ENCODE results near the gene IPO5. TPM values are rescaled to one million over a fixed set of nuclear protein-coding genes. Genes with fewer than 3 reads are reported as not detected.
"Not testable (repeated sequence)": the region's sequence is repeated elsewhere in the genome, so short reads cannot be mapped to it uniquely, and the experiment has no call there.

The IPO5 gene
- total RNA-seq, 1 experiment from 2014 or later, result 126 TPM

- no peaks in the 10 kb centered on the region for H3K9me3 ChIP-seq (ENCODE audit: insufficient read depth, low read depth)
- POLR2A ChIA-PET (ENCODE audit: unreplicated experiment), result no interaction called here
- no peaks in the 10 kb centered on the region for H3K36me3 ChIP-seq (ENCODE audit: low read depth)
- no peaks in the 10 kb centered on the region for H3K27me3 ChIP-seq (ENCODE audit: insufficient read depth, low read depth)
- H3K4me1 ChIP-seq (replicated peaks; ENCODE audit: insufficient read depth), result peaks cover 39% of the 10 kb centered on the region
- intact Hi-C loops (cut with micrococcal nuclease; ENCODE audit: unreplicated experiment), result no loop called here
- 0 out of 2 replicates have a peak overlapping the region, but pooled peaks have one; percentile 29 for H3K27ac ChIP-seq
- no peak for TF ChIP-seq CTCF (conservative IDR thresholded peaks at IDR 0.05)
- TF ChIP-seq EZH2 (IDR thresholded peaks at IDR 0.05; ENCODE audit: low read depth), result no peak
- no peak overlapping the region for H3K4me3 ChIP-seq
- BruUV-seq (replicated peaks), result no TSS peak
- H3K9me2 ChIP-seq (ENCODE audit: insufficient read depth), result no peaks in the 10 kb centered on the region
- H2AFZ ChIP-seq, result no peak overlapping the region
- no peaks in the 10 kb centered on the region for H4K20me1 ChIP-seq (ENCODE audit: insufficient read depth)
- H3K79me2 ChIP-seq (ENCODE audit: low read depth), result no peaks in the 10 kb centered on the region
- CTCF ChIA-PET, result interaction anchor here (0.6 kb wide), 2 partner anchors 15 to 894 kb away, joined by 3 to 4 read pairs; no protein-coding TSS in a partner anchor
- peak overlapping the region; percentile 28; the same call in 1 of the 2 replicates for H3K4me2 ChIP-seq
- H3F3A ChIP-seq (ENCODE audit: insufficient read depth, low read depth), result peaks cover 19% of the 10 kb centered on the region; the same call in 1 of the 2 replicates
- DNase-seq, result peak in 1 of 2 experiments; percentile 56
These were observed 7.6 kb upstream of the IPO5 start for GRCh38 chr13:97945792-97946419.

- intact Hi-C loops (cut with micrococcal nuclease; ENCODE audit: unreplicated experiment), result no loop called here
- Histone ChIP-seq H4K20me1 (ENCODE audit: insufficient read depth) (no peaks in the 10 kb centered on the region), H3K4me1 (replicated peaks; ENCODE audit: insufficient read depth) (peaks cover 39% of the 10 kb centered on the region), H2AFZ (0 out of 2 replicates have a peak overlapping the region, but pooled peaks have one; percentile 28), H3F3A (ENCODE audit: insufficient read depth, low read depth) (peaks cover 19% of the 10 kb centered on the region; the same call in 1 of the 2 replicates), H3K27ac (peak overlapping the region; percentile 88), H3K9me3 (ENCODE audit: insufficient read depth, low read depth) (no peaks in the 10 kb centered on the region), H3K9me2 (ENCODE audit: insufficient read depth) (no peaks in the 10 kb centered on the region), H3K4me3 (no peak overlapping the region), H3K79me2 (ENCODE audit: low read depth) (no peaks in the 10 kb centered on the region), H3K36me3 (ENCODE audit: low read depth) (no peaks in the 10 kb centered on the region), H3K27me3 (ENCODE audit: insufficient read depth, low read depth) (no peaks in the 10 kb centered on the region), H3K4me2 (peak overlapping the region; percentile 57)
- peak; percentile 44 to 91 for DNase-seq
- no TSS peak for BruUV-seq (replicated peaks)
- TF ChIP-seq CTCF (conservative IDR thresholded peaks at IDR 0.05) (no peak), EZH2 (IDR thresholded peaks at IDR 0.05; ENCODE audit: low read depth) (no peak)
- ChIA-PET POLR2A (ENCODE audit: unreplicated experiment) (no interaction called here), CTCF (no interaction called here)
These were observed 6.4 kb upstream of the IPO5 start for GRCh38 chr13:97946951-97947588.

- no peak overlapping the region for H2AFZ ChIP-seq
- H3K79me2 ChIP-seq (ENCODE audit: low read depth), result no peaks in the 10 kb centered on the region
- peak overlapping the region; percentile 57 for H3K4me2 ChIP-seq
- no peaks in the 10 kb centered on the region for H3K27me3 ChIP-seq (ENCODE audit: insufficient read depth, low read depth)
- TF ChIP-seq EZH2 (IDR thresholded peaks at IDR 0.05; ENCODE audit: low read depth), result no peak
- no peak for TF ChIP-seq CTCF (conservative IDR thresholded peaks at IDR 0.05)
- no peaks in the 10 kb centered on the region for H3K36me3 ChIP-seq (ENCODE audit: low read depth)
- peak overlapping the region; percentile 88 for H3K27ac ChIP-seq
- no TSS peak for BruUV-seq (replicated peaks)
- DNase-seq, result peak in 1 of 2 experiments; percentile 36
- peaks cover 19% of the 10 kb centered on the region; the same call in 1 of the 2 replicates for H3F3A ChIP-seq (ENCODE audit: insufficient read depth, low read depth)
- H3K9me3 ChIP-seq (ENCODE audit: insufficient read depth, low read depth), result no peaks in the 10 kb centered on the region
- POLR2A ChIA-PET (ENCODE audit: unreplicated experiment), result no interaction called here
- H3K4me3 ChIP-seq, result no peak overlapping the region
- H4K20me1 ChIP-seq (ENCODE audit: insufficient read depth), result no peaks in the 10 kb centered on the region
- H3K9me2 ChIP-seq (ENCODE audit: insufficient read depth), result no peaks in the 10 kb centered on the region
- intact Hi-C loops (cut with micrococcal nuclease; ENCODE audit: unreplicated experiment), result no loop called here
- H3K4me1 ChIP-seq (replicated peaks; ENCODE audit: insufficient read depth), result peaks cover 39% of the 10 kb centered on the region
- CTCF ChIA-PET, result interaction anchor here (0.6 kb wide), 1 partner anchor 444 kb away, joined by 4 read pairs; no protein-coding TSS in a partner anchor
These were observed 5.4 kb upstream of the IPO5 start for GRCh38 chr13:97948041-97948440.

- POLR2A ChIA-PET (ENCODE audit: unreplicated experiment); intact Hi-C loops (cut with micrococcal nuclease; ENCODE audit: unreplicated experiment); H3K36me3 ChIP-seq (ENCODE audit: low read depth); H4K20me1 ChIP-seq (ENCODE audit: insufficient read depth); H3K27me3 ChIP-seq (ENCODE audit: insufficient read depth, low read depth); H3K4me3 ChIP-seq; H3K9me3 ChIP-seq (ENCODE audit: insufficient read depth, low read depth); DNase-seq; H3K27ac ChIP-seq; H3K9me2 ChIP-seq (ENCODE audit: insufficient read depth); H2AFZ ChIP-seq; CTCF ChIA-PET; H3K79me2 ChIP-seq (ENCODE audit: low read depth); BruUV-seq (replicated peaks); H3K4me2 ChIP-seq: not testable (repeated sequence)
- Histone ChIP-seq H3K4me1 (replicated peaks; ENCODE audit: insufficient read depth) (peaks cover 34% of the 10 kb centered on the region), H3F3A (ENCODE audit: insufficient read depth, low read depth) (peaks cover 13% of the 10 kb centered on the region; the same call in 1 of the 2 replicates)
These were observed 4.2 kb upstream of the IPO5 start for GRCh38 chr13:97949316-97949715.
